Hematopoietic multipotent progenitor cell treated with erythropoietin and hydrocortisone succinate and interleukin-3 and kit ligand, for 15 days (in vitro differentiated cells): ENCODE results near the gene RD3L.

Experiments used
- DNase-seq: peaks from one replicate; pipeline ENCODE4 v3.0.0-alpha.2; 2015; ENCODE audit warnings: low spot score

The RD3L gene

GRCh38 chr14:103894034-103894722 is 48.2 kb downstream of the RD3L start:
- no peak for DNase-seq

DNA sequence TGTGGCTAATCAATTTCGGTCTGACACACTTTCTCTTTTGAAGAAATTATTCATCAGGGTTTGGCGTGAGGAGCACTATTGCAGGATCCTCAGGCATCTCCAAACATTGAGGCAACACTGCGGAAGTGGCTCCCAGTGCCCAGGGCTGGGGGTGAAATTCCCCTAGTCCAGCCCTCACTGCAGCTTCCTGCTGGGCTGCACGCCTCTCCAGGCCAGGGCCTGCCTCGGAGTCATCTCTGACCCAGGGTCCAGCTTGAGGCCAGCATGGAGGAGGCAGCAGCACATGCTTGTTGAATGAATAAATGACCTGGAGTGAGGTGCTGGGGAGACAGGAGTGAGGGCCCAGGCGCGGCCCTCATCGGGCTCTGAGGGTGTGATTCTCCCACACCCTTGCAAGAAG is 50.1 kb downstream of the RD3L start:
- no peak for DNase-seq

GRCh38 chr14:103891667-103892215 is 50.6 kb downstream of the RD3L start:
- DNase-seq, result no peak

DNA sequence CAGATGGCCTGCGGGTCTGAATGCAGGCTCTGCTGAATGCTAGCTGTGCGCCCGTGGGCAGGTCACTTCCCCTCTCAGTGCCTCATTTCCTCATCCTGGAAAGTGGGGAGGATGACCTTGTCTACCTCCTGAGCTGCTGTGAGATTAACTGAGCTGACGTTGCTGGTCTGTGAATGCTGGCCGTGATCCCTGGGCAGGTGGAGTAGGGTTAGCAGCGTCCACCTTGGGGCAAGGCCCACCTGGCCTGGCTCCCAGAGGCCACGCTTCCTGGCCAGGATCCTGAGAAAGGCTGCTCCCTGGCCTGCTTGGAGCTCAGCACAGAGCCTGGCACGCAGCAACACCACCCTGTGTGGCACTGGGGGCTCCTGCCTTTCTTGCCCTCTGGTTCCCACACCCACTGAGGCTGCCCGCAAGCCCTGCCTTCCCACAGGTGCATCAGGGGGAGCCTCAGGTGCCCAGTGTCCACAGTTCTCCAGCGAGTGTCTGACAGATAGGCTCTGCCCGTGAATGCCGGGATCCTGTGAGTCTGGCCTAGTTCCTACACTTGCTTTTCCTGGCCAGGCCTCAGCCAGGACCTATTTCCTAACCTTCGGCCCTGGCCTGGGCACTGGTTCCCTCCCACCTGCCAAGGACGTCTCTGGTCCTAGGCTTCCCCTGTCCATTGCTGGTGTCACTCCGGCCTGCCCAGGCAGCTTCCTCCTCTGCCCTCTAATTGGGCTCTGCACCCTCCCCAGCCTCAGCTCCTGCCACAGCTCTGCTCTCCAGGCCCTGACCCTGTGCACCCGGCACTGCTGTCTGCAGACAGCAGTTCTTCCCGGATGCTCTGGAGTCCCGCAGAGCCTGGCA is 51.3 kb downstream of the RD3L start:
- no peak for DNase-seq
